CD4-positive, alpha-beta T cell treated with Interleukin-17A for 1 hour (primary cell): Measurements from ENCODE around the gene CRYGN.

Experiments
- DNase-seq: peaks from one replicate; pipeline ENCODE4 v3.0.0-alpha.2; 2020

Gene CRYGN

DNA sequence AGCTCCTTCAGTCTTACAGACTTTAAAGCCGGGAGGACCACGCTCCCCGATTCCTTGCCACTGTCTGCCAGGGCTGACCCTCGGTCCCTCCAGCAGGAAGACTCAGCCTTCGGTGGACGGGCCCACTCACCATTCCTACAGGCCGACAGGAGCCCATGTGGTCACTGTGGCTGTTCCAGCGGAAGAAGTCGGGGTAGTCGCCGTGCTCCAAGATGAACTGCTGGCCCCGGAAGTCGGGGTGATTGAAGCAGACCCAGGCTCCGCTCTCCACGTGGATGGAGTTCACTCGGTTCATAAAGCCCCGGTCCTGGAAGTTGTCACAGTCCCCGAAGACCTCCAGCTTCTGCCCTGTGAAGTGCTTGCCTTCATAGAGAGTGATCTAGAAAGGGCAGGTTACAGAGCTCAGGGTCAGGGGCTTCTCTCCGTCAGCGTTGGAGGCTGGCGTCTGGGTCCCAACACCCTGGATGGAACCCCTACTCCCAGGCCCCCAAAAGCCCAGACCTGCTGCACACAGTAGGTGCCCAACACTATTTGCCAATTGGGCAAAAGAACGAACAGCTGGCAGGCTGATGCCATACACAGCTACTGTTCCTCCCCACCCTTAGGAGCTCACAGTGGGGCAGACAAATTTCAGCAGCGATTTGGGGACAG is 1.9 kb downstream of the CRYGN start:
- DNase-seq: no peak

GRCh38 chr7:151437159-151437553 is 2.8 kb downstream of the CRYGN start:
- DNase-seq: no peak

DNA sequence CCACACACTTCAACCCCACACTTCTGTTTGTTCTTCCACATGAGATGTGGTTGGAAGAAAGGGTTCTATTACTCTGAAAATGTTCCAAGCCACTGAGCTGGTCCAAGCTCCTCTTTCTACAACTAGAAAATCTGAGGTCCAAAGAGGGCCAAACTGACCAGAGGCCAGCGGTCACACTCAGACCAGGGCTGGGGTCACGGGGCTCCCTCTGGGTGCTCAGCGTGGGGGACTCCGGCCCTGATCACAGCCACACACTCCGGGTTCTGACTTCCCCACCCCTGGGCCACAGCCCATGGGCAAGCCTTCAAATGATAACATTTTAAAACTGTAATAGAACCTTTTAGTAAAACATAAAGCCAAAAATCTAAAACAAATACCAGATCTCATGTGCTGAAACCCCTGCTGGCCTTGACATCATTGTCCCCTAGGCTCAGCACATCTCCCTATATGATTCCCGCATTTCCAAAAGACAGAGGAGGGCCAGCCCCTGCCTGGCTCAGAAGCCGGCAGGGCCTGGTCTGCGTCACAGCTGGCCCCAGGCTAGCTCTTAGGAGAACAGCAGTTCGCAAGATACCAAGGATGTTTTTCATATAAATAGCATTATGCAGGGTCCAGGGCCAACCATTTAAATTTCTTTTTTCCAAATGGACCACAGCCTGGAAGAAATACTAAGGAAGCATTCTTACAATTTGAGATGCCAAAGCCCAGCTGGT is 3.3 kb downstream of the CRYGN start:
- DNase-seq: no peak

DNA sequence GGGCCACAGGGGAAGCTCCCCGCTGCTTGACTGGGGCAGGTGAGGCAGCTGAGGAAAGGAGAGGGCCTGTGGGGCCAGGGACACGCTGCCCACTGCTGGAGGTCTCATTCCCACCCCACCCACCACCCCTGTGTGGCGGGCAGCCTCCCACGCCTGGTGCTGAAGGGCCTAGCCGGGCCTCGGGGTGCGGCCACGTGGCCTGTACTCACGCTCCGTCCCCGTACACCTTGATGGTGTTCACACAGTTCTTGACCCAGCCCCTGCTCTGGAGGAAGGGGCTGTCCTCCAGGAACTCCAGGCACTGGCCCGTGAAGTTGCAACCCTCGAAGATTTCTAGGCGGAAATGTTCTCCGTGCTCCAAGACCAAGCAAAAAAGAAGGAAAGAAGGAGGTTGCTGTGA is 4.0 kb downstream of the CRYGN start:
- DNase-seq: no peak

GRCh38 chr7:151435103-151435916 is 4.6 kb downstream of the CRYGN start:
- DNase-seq: no peak

- DNase-seq: no peak
Measured at GRCh38 chr7:151434549-151434948, 5.4 kb downstream of the CRYGN start.

- DNase-seq: no peak
Measured at GRCh38 chr7:151433721-151434400, 6.1 kb downstream of the CRYGN start.

GRCh38 chr7:151432658-151433521 is 7.1 kb downstream of the CRYGN start:
- peak; percentile 71 for DNase-seq

- no peak for DNase-seq
Measured at GRCh38 chr7:151431768-151432311, 8.1 kb downstream of the CRYGN start.

- no peak for DNase-seq
Measured at GRCh38 chr7:151431281-151431767, 8.6 kb downstream of the CRYGN start.

DNA sequence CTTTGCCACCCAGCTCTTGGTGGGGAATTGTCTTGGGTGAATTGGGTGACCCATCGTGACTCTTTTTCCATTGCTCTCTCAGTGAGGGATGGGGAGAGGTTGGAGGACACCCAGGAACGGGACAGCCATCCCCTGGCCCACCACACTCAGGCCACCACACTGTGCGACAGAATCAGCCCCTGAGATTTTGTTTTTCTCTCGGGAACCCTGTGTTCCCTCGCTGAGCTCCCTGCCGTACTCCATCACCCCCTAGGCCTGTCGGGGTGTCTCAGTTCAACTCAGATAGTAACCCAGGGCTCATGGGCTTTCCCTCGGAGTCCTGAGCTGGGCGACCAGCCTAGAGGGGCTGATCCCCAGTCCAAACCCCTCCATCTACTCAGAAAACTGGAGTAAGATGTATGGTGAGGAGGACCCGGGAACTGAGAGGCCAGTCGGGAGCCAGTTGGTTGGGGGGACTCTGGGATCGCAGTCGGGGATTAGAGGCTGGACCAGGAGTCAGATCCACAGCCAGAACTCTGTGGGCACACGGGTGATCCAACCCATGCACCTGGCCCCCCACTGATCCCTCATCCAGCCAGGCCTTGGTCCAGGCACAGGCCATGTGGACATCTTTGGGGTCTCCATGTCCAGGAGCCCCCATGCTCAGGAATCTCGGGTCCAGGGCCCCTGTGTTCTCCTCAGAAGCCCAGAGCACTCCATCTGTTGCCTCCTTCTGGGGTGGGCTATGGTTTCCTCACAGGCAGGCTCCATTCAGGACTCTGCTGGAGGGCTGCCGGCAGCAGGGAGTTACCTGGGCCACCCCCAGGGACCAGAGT is 9.3 kb downstream of the CRYGN start:
- DNase-seq: no peak

- peak; percentile 83 for DNase-seq
Measured at GRCh38 chr7:151429560-151430331, 10.2 kb downstream of the CRYGN start.

GRCh38 chr7:151429237-151429559 is 10.7 kb downstream of the CRYGN start:
- no peak for DNase-seq

DNA sequence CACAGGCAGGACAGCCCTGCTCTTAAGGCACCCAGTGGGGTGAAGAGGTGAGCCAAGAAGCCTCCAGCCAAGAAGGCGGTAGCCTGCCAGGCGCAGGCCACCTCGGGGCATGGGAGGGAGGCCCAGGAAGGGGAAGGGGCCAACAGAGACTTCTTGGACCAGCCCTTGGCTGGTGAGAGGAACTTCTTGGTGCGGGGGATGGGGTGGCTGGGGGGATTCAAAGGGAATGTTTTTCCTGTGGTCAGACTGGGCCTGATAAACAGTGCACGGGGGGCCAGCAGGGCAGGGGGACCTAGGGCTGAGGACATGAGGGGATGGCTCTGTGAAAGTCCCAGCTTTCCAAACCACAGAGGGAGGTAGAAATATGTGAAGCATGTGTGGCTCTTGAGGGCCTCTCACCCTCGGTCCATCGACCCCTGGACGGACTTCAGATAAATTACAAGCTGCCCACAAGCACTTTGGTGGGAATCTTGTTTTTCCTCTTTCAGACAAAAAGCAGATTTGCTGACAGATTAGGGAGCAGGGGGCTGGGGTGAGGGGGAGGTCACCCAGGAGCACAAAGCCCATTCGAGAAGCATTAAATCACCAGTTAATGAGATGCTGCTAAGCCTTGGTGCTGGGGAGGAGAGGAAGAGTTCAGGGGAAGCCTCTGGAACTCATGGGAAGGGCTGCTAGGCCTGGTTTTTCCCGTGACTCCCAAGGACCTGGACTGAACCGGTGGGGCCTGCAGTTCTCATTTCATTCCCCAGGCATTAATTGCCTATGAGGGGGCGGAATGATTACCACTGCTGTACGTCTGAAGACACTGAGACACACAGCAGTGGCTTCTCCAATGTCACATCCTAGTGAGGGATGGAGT is 11.3 kb downstream of the CRYGN start:
- no peak for DNase-seq

GRCh38 chr7:151427705-151428377 is 12.1 kb downstream of the CRYGN start:
- DNase-seq: no peak

GRCh38 chr7:151426904-151427704 is 12.8 kb downstream of the CRYGN start:
- no peak for DNase-seq

GRCh38 chr7:151426441-151426903 is 13.5 kb downstream of the CRYGN start:
- no peak for DNase-seq
